T-helper 17 cell (primary cell): ENCODE measurements around the gene IFT122. TPM values are rescaled to one million over a fixed set of nuclear protein-coding genes. Genes with fewer than 3 reads are reported as not detected.
A peak's percentile ranks its signal among the peaks of the same experiment; 100 is the strongest.

Experiments used
- ATAC-seq: fragments of 150-1000 bp; cut with Tn5 transposase; 2 replicates; pipeline ENCODE4 v1.10.0; 2021; ENCODE audit warnings: mild to moderate bottlenecking, moderate library complexity
- DNase-seq, 3 donors: peaks; one replicate each; pipeline versions ENCODE4 v3.0.0 to v3.0.0-alpha.2; 2020 to 2021
- H3K9me3 ChIP-seq: one replicate; pipeline ENCODE4 v1.7.0; 2013; ENCODE audit warnings: low read length, mild to moderate bottlenecking; ENCODE audit not compliant: control insufficient read depth, poor library complexity, severe bottlenecking
- H3K27ac Mint-ChIP-seq: one replicate; pipeline ENCODE4 v1.8.0; 2022; ENCODE audit warnings: mild to moderate bottlenecking, moderate library complexity, mixed read lengths
- H3K27me3 Mint-ChIP-seq: one replicate; pipeline ENCODE4 v1.8.0; 2022; ENCODE audit warnings: mixed read lengths
- H3K36me3 Mint-ChIP-seq: one replicate; pipeline ENCODE4 v1.8.0; 2022; ENCODE audit warnings: low read depth, mixed read lengths
- H3K4me1 Mint-ChIP-seq: one replicate; pipeline ENCODE4 v1.8.0; 2022; ENCODE audit warnings: mild to moderate bottlenecking, mixed read lengths
- H3K4me3 Mint-ChIP-seq: one replicate; pipeline ENCODE4 v1.8.0; 2022; ENCODE audit warnings: mild to moderate bottlenecking, moderate library complexity, mixed read lengths
- total RNA-seq, 4 donors: library from RNA in 2 of 4; stranded (reverse) in 2 of 4; gene quantifications; one replicate each; pipeline ENCODE4 v1.2.3 and lab custom pipeline; 2022 to 2026

Gene IFT122
- total RNA-seq, 2 donors from 2014 or later: 20.1 to 22.8 TPM

- DNase-seq: no peak
- no peak overlapping the region for H3K27ac Mint-ChIP-seq
- no peak for ATAC-seq
- H3K36me3 Mint-ChIP-seq: peaks cover 16% of the 10 kb centered on the region
- H3K27me3 Mint-ChIP-seq: no peaks in the 10 kb centered on the region
- H3K4me3 Mint-ChIP-seq: no peak overlapping the region
- peaks cover 12% of the 10 kb centered on the region for H3K4me1 Mint-ChIP-seq
- no peaks in the 10 kb centered on the region for H3K9me3 ChIP-seq
Measured at GRCh38 chr3:129453732-129454131, 13.7 kb downstream of the IFT122 start.

GRCh38 chr3:129460155-129460554, 20.1 kb downstream of the IFT122 start:
- H3K9me3 ChIP-seq: no peaks in the 10 kb centered on the region
- no peak for ATAC-seq
- no peak for DNase-seq
- H3K27ac Mint-ChIP-seq: peak overlapping the region; percentile 41
- H3K4me3 Mint-ChIP-seq: no peak overlapping the region
- H3K4me1 Mint-ChIP-seq: peaks cover 7% of the 10 kb centered on the region
- peaks cover 6% of the 10 kb centered on the region for H3K36me3 Mint-ChIP-seq
- no peaks in the 10 kb centered on the region for H3K27me3 Mint-ChIP-seq

DNA sequence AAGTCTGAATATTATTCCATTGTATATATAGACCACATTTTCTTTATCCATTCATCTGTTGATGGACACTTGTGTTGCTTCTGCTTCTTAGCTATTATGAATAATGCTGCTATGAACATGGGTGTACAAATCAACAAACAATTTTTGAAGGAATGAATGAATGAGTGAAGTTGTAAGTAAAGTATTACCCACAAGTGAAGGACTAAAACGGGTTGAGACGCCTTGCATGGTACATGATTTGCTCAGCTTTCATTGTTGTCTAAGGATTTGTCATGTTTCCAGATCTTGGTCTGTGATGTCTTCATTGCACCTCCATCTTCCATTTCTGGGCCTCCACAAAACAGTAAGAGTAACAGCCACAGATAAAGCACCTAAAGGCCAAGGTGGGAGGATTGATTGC, 20.5 kb downstream of the IFT122 start:
- Mint-ChIP-seq H3K4me1 (peaks cover 7% of the 10 kb centered on the region), H3K27ac (peak overlapping the region; percentile 41), H3K4me3 (no peak overlapping the region), H3K36me3 (peaks cover 6% of the 10 kb centered on the region), H3K27me3 (no peaks in the 10 kb centered on the region)
- H3K9me3 ChIP-seq: no peaks in the 10 kb centered on the region
- DNase-seq (no peak), ATAC-seq (no peak)

DNA sequence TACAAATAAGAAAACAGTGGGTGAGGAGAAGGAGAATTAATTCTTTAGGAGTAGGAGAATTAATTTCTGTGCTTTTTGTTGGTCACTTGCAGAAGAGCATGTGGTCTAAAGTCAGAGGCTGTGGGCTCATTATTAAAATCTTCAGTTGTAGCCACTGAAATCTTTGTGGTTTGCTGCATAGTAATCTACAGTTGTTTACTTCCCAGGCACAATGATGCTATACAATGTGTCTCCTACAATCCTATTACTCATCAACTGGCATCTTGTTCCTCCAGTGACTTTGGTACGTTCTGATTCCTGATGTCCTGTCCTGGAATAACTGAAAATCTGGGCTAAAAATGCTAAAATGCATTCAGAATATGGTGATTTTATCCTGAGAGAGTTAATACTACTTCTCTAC, 21.0 kb downstream of the IFT122 start:
- H3K27ac Mint-ChIP-seq: peak overlapping the region; percentile 41
- H3K27me3 Mint-ChIP-seq: no peaks in the 10 kb centered on the region
- H3K36me3 Mint-ChIP-seq: peaks cover 6% of the 10 kb centered on the region
- no peaks in the 10 kb centered on the region for H3K9me3 ChIP-seq
- ATAC-seq (no peak), DNase-seq (no peak)
- peaks cover 7% of the 10 kb centered on the region for H3K4me1 Mint-ChIP-seq
- no peak overlapping the region for H3K4me3 Mint-ChIP-seq

GRCh38 chr3:129461461-129462146, 21.6 kb downstream of the IFT122 start:
- peaks cover 6% of the 10 kb centered on the region for H3K36me3 Mint-ChIP-seq
- H3K27me3 Mint-ChIP-seq: no peaks in the 10 kb centered on the region
- H3K27ac Mint-ChIP-seq: no peak overlapping the region
- ATAC-seq: no peak
- peaks cover 7% of the 10 kb centered on the region for H3K4me1 Mint-ChIP-seq
- H3K4me3 Mint-ChIP-seq: no peak overlapping the region
- no peak for DNase-seq
- no peaks in the 10 kb centered on the region for H3K9me3 ChIP-seq

DNA sequence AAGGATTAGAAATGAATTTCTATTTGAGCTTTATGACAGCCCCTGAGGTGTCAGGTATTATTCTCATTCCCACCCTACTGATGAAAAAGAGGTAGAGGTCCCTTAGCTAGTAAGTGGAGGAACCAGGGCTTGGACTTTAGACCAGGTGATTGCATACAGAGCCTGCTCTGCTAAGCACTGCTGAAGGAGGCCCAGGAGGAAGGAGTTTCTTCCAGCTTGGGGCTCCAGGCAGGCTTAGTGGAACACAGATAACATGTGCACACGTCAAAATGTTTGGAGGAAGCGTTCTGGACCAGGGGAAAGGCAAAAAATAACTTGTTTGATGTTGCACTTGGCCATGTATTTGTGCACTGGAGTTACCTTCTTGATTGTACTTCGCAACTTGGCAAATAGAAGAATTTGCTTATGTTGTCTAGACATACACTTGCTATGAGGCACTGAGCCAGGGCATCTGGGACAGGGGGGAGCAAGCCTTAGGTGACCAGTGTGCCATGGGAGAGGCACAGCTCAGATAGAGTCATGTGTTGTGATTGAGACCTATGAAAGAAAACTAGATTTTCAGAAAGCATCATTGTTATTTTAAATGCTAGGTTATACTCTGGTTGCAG, 22.4 kb downstream of the IFT122 start:
- H3K9me3 ChIP-seq: no peaks in the 10 kb centered on the region
- no peak overlapping the region for H3K27ac Mint-ChIP-seq
- peaks cover 7% of the 10 kb centered on the region for H3K4me1 Mint-ChIP-seq
- H3K36me3 Mint-ChIP-seq: peaks cover 6% of the 10 kb centered on the region
- DNase-seq (no peak), ATAC-seq (no peak)
- no peak overlapping the region for H3K4me3 Mint-ChIP-seq
- H3K27me3 Mint-ChIP-seq: no peaks in the 10 kb centered on the region

DNA sequence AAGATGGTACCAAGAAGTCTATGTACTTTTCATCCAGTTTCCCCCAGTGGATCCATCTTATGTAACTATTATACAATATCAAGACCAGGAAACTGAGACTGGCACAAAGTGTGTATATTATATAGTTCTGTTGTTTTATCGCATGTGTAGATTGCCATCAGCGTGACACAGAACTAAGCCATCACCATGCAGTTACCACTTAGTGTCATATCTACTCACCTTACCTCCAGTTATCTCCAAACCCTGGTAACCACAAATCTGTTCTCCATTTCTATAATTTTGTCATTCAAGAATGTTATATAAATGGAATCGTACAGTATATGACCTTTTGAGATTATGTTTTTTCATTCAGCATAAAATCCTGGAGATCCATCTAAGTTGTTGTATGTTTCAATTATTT, 23.1 kb downstream of the IFT122 start:
- H3K9me3 ChIP-seq: no peaks in the 10 kb centered on the region
- no peak for ATAC-seq
- Mint-ChIP-seq H3K4me3 (no peak overlapping the region), H3K27ac (no peak overlapping the region), H3K4me1 (peaks cover 7% of the 10 kb centered on the region), H3K27me3 (no peaks in the 10 kb centered on the region), H3K36me3 (peaks cover 6% of the 10 kb centered on the region)
- no peak for DNase-seq

DNA sequence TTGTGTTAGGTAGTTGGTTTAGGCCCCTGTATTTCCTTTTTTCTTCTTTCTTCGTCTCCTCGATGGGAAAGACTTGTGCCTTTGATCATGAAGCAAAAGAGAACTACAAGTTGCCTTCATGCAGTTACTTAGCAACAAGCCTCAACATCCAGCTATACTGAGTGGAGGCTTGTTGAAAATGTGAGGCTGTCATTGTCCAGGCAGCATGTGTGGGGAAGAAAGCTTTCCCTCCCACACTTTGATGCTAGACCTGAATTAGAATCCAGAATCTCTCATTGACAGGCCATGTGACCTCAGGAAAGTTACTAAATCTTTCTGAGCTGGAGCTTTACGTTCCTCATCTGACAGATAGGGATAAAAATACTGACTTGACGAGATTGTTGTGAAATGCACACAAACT, 23.7 kb downstream of the IFT122 start:
- peaks cover 6% of the 10 kb centered on the region for H3K36me3 Mint-ChIP-seq
- no peak overlapping the region for H3K27ac Mint-ChIP-seq
- DNase-seq (no peak), ATAC-seq (no peak)
- no peaks in the 10 kb centered on the region for H3K27me3 Mint-ChIP-seq
- peaks cover 7% of the 10 kb centered on the region for H3K4me1 Mint-ChIP-seq
- no peaks in the 10 kb centered on the region for H3K9me3 ChIP-seq
- no peak overlapping the region for H3K4me3 Mint-ChIP-seq

- H3K27me3 Mint-ChIP-seq: no peaks in the 10 kb centered on the region
- H3K9me3 ChIP-seq: no peaks in the 10 kb centered on the region
- H3K27ac Mint-ChIP-seq: peak overlapping the region; percentile 34
- DNase-seq: no peak
- H3K36me3 Mint-ChIP-seq: peaks cover 11% of the 10 kb centered on the region
- no peak for ATAC-seq
- H3K4me1 Mint-ChIP-seq: peaks cover 13% of the 10 kb centered on the region
- H3K4me3 Mint-ChIP-seq: no peak overlapping the region
Measured at GRCh38 chr3:129467932-129468331, 27.9 kb downstream of the IFT122 start.

DNA sequence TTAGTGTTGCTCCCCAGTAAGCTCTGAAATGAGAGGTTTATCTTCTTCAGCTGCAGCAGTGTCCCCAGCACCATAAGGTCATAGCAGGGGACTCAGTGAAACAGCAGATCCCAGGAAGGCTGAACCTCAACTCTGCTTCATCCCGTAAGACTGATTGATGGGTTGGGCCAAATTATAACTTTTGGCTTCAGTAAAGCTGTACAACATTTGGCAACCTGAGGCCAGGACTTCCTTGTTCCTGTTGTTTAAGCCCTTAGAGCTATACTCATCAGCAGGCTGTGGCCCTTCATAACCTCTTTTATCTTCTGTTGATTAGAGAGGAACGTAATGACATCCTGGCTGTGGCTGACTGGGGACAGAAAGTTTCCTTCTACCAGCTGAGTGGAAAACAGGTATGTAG, 29.0 kb downstream of the IFT122 start:
- Mint-ChIP-seq H3K27me3 (no peaks in the 10 kb centered on the region), H3K36me3 (peaks cover 8% of the 10 kb centered on the region), H3K27ac (peak overlapping the region; percentile 34), H3K4me1 (peaks cover 10% of the 10 kb centered on the region), H3K4me3 (no peak overlapping the region)
- H3K9me3 ChIP-seq: no peaks in the 10 kb centered on the region
- ATAC-seq (peak; percentile 54), DNase-seq (no peak)

DNA sequence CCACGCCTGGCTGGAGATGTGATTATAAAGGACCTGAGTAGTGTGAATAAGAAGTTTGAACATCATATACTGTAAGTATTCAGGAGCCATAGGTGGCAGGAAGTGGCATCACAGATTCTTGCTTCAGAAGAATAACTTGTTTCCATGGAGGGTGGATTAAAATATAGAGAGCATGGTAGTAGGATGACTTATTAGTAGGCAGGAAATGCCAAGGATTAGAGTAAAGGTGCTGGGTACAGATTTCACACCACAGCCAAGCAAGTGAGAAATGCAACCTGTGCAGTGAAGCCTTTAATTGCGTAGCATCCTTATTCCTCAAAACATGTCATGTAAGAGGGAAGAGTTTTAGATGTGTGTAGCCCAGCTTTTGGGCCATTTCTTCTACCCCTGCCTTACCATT, 30.8 kb downstream of the IFT122 start:
- H3K27ac Mint-ChIP-seq: no peak overlapping the region
- no peaks in the 10 kb centered on the region for H3K27me3 Mint-ChIP-seq
- ATAC-seq: no peak
- H3K9me3 ChIP-seq: no peaks in the 10 kb centered on the region
- H3K4me1 Mint-ChIP-seq: peaks cover 10% of the 10 kb centered on the region
- peaks cover 8% of the 10 kb centered on the region for H3K36me3 Mint-ChIP-seq
- no peak for DNase-seq
- no peak overlapping the region for H3K4me3 Mint-ChIP-seq

GRCh38 chr3:129473067-129473768, 33.2 kb downstream of the IFT122 start:
- DNase-seq (no peak), ATAC-seq (no peak)
- H3K27ac Mint-ChIP-seq: no peak overlapping the region
- H3K27me3 Mint-ChIP-seq: no peaks in the 10 kb centered on the region
- H3K9me3 ChIP-seq: no peaks in the 10 kb centered on the region
- no peak overlapping the region for H3K4me3 Mint-ChIP-seq
- H3K36me3 Mint-ChIP-seq: peaks cover 11% of the 10 kb centered on the region
- H3K4me1 Mint-ChIP-seq: peaks cover 10% of the 10 kb centered on the region

DNA sequence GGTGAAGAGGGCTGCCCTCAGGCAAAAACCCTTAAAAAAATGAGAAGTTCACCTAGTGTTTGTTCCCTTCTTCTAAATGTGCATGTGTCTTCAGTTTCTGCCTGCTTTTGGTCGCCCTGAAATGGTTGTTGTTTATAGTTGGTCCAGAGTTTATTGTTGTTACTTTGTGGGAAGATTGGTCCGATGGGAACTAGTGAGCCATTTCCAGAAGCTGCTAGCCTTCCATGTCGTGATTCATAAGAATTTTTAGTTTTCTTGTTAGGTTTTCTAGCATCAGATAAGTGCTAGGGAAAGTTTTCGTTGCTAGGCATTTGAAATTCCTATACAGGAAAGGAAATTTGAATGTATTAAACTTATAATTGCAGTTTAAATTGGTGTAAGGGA, 33.7 kb downstream of the IFT122 start:
- Mint-ChIP-seq H3K27me3 (no peaks in the 10 kb centered on the region), H3K27ac (no peak overlapping the region), H3K4me1 (peaks cover 10% of the 10 kb centered on the region), H3K36me3 (peaks cover 11% of the 10 kb centered on the region), H3K4me3 (no peak overlapping the region)
- H3K9me3 ChIP-seq: no peaks in the 10 kb centered on the region
- ATAC-seq (no peak), DNase-seq (no peak)
